Stomach smooth muscle (tissue), 2 donors: ENCODE data around the gene SLC25A29.

ENCODE experiments used
- H3K27ac ChIP-seq: one replicate; pipeline ENCODE4 v1.7.0; 2013; ENCODE audit warnings: mild to moderate bottlenecking, low read length, inconsistent platforms
- H3K27me3 ChIP-seq, 2 donors: one replicate each; pipeline ENCODE4 v1.7.0; 2013; ENCODE audit warnings: low read length in 2 of 2; ENCODE audit not compliant: insufficient read depth in 2 of 2, control insufficient read depth in 1 of 2
- H3K36me3 ChIP-seq, 2 donors: one replicate each; pipeline ENCODE4 v1.7.0; 2013; ENCODE audit warnings: low read length in 2 of 2; ENCODE audit not compliant: control insufficient read depth in 2 of 2, insufficient read depth in 2 of 2
- H3K4me1 ChIP-seq: one replicate; pipeline ENCODE4 v1.7.0; 2013; ENCODE audit warnings: low read length; ENCODE audit not compliant: control insufficient read depth, insufficient read depth
- H3K4me3 ChIP-seq, 2 donors: one replicate each; pipeline ENCODE4 v1.7.0; 2013; ENCODE audit warnings: low read length in 2 of 2
- H3K9ac ChIP-seq, 2 donors: one replicate each; pipeline ENCODE4 v1.7.0; 2013; ENCODE audit warnings: low read length in 2 of 2, mild to moderate bottlenecking in 1 of 2
- H3K9me3 ChIP-seq, 2 donors: one replicate each; pipeline ENCODE4 v1.7.0; 2013; ENCODE audit warnings: low read length in 2 of 2; ENCODE audit not compliant: control insufficient read depth in 2 of 2
- donor health status: healthy.
- donor health status: Pancreatic carcinoma.

Gene SLC25A29

DNA sequence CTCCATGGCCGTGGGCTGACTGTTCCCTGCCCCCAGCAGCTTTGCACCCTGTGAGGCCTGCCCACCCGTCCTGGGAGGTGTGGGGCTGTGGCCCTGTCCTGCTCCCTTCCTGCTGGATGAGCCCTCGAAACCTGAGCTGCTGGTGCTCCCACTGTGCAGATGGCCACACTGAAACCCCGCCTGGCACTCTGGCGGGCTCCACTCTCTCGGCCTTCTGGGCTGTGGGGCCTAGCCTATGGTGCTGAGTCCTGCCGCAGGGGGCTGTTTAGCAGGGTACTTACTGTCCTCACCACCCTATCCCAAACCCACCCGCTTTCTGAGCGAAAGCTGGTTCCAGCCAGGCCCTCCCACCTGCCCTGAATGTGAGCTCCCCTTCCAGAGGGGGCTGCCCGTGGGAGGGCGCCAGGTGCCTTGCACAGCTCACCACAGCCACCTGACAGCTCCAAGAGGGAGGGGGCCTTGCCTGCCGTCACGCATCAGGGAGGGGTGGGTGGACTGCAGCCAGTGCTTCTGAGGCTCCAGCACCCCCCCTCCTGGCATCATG lies 24.2 kb upstream of the SLC25A29 start:
- H3K27me3 ChIP-seq, result no peaks in the 10 kb centered on the region
- H3K9ac ChIP-seq, result no peak overlapping the region
- H3K36me3 ChIP-seq, result peaks cover 5 to 7% of the 10 kb centered on the region in 2 donors
- no peak overlapping the region for H3K27ac ChIP-seq
- H3K4me1 ChIP-seq, result no peaks in the 10 kb centered on the region
- no peaks in the 10 kb centered on the region for H3K9me3 ChIP-seq
- no peak overlapping the region for H3K4me3 ChIP-seq

DNA sequence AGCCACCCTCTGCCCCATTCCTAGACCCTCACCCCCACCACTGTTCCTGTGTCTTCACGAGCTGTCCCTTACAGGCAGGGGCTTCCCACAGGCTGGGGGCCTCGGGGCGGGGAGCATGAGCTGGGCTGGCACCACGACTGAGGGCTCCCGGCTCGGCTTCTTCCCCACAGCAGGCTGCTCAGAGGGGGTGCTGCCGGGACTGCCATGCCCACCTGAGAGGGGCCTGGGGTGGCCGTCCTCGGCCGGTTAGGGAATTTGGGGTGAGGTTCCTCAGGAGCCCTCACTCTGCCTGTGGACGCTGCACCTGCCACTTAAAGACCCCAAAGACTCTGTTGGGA lies 23.7 kb upstream of the SLC25A29 start:
- no peaks in the 10 kb centered on the region for H3K4me1 ChIP-seq
- no peak overlapping the region for H3K27ac ChIP-seq

DNA sequence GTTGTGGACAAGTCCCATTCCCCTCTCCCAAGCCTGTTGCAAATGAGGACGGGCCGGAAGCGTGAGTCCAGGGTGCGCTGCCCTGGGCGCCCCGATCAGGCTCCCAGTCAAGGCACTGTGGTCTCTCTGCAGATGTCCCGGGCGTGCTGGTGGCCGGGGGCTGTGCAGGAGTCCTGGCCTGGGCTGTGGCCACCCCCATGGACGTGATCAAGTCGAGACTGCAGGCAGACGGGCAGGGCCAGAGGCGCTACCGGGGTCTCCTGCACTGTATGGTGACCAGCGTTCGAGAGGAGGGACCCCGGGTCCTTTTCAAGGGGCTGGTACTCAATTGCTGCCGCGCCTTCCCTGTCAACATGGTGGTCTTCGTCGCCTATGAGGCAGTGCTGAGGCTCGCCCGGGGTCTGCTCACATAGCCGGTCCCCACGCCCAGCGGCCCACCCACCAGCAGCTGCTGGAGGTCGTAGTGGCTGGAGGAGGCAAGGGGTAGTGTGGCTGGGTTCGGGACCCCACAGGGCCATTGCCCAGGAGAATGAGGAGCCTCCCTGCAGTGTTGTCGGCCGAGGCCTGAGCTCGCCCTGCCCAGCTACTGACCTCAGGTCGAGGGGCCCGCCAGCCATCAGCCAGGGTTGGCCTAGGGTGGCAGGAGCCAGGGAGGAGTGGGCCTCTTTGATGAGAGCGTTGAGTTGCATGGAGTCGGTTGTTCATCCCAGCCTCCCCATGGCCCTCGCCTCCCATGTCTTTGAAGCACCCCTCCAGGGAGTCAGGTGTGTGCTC lies 23.2 kb upstream of the SLC25A29 start:
- Histone ChIP-seq H3K27ac (no peak overlapping the region), H3K4me1 (no peaks in the 10 kb centered on the region), H3K36me3 (peaks cover 2 to 3% of the 10 kb centered on the region in 2 donors), H3K9ac (no peak overlapping the region), H3K9me3 (no peaks in the 10 kb centered on the region), H3K27me3 (no peaks in the 10 kb centered on the region), H3K4me3 (no peak overlapping the region)

More for the DNA sequence above, 23.7 kb upstream of the SLC25A29 start:
- Histone ChIP-seq H3K27me3 (no peaks in the 10 kb centered on the region), H3K36me3 (peaks cover 4 to 6% of the 10 kb centered on the region in 2 donors), H3K4me3 (no peak overlapping the region), H3K9ac (no peak overlapping the region), H3K9me3 (no peaks in the 10 kb centered on the region)

DNA sequence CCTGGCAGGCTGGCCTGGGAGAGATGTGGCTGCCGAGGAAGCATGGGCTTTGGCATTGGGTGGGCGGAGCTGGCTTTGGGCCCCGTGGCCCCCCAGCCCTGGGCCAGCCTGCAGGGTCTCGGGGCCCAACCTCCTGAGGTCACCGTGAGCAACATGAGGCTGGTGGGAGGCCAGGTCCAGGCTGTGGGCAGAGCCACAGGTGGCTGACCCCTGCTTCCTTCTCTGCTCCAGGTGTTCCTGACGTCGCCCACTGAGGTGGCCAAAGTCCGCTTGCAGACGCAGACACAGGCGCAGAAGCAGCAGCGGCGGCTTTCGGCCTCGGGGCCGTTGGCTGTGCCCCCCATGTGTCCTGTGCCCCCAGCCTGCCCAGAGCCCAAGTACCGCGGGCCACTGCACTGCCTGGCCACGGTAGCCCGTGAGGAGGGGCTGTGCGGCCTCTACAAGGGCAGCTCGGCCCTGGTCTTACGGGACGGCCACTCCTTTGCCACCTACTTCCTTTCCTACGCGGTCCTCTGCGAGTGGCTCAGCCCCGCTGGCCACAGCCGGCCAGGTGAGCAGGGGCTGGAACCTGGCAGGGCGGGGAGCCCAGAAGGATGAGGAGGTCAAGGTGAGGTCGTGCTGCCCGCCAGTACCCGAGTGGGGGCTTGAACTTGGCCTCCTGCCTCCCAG lies 22.4 kb upstream of the SLC25A29 start:
- Histone ChIP-seq H3K9ac (no peak overlapping the region), H3K36me3 (peaks cover under 1 to 2% of the 10 kb centered on the region in 2 donors), H3K4me3 (no peak overlapping the region), H3K4me1 (no peaks in the 10 kb centered on the region), H3K9me3 (no peaks in the 10 kb centered on the region), H3K27me3 (no peaks in the 10 kb centered on the region), H3K27ac (no peak overlapping the region)

DNA sequence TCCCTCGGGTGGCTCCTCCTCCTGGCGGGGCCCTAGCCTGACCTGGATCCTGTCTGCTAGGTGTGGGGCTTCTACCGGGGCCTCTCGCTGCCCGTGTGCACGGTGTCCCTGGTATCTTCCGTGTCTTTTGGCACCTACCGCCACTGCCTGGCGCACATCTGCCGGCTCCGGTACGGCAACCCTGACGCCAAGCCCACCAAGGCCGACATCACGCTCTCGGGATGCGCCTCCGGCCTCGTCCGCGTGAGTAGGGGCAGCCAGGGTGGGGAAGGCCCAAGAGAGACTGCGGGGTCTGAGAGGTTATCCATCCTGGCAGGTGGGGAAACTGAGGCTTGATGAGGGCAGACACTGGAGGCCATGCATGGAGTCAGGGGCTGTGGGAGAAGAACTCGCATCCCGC lies 20.9 kb upstream of the SLC25A29 start:
- H3K27ac ChIP-seq, result no peak overlapping the region
- H3K4me3 ChIP-seq, result no peak overlapping the region
- H3K9ac ChIP-seq, result no peak overlapping the region
- H3K27me3 ChIP-seq, result no peaks in the 10 kb centered on the region
- no peaks in the 10 kb centered on the region for H3K36me3 ChIP-seq
- H3K4me1 ChIP-seq, result no peaks in the 10 kb centered on the region
- H3K9me3 ChIP-seq, result no peaks in the 10 kb centered on the region

GRCh38 chr14:100325958-100326357 lies 19.7 kb upstream of the SLC25A29 start:
- Histone ChIP-seq H3K27ac (no peak overlapping the region), H3K9ac (no peak overlapping the region)

GRCh38 chr14:100325231-100325632 lies 19.0 kb upstream of the SLC25A29 start:
- no peak overlapping the region for H3K9ac ChIP-seq
- no peaks in the 10 kb centered on the region for H3K36me3 ChIP-seq
- H3K9me3 ChIP-seq, result no peaks in the 10 kb centered on the region
- H3K27me3 ChIP-seq, result no peaks in the 10 kb centered on the region
- no peak overlapping the region for H3K4me3 ChIP-seq
- H3K27ac ChIP-seq, result no peak overlapping the region
- no peaks in the 10 kb centered on the region for H3K4me1 ChIP-seq

More at GRCh38 chr14:100325958-100326357, 19.7 kb upstream of the SLC25A29 start:
- Histone ChIP-seq H3K4me1 (no peaks in the 10 kb centered on the region), H3K36me3 (no peaks in the 10 kb centered on the region), H3K4me3 (no peak overlapping the region), H3K27me3 (no peaks in the 10 kb centered on the region), H3K9me3 (no peaks in the 10 kb centered on the region)

- no peak overlapping the region for H3K27ac ChIP-seq
- H3K4me3 ChIP-seq, result no peak overlapping the region
- no peaks in the 10 kb centered on the region for H3K27me3 ChIP-seq
- H3K4me1 ChIP-seq, result no peaks in the 10 kb centered on the region
- H3K9ac ChIP-seq, result no peak overlapping the region
- H3K36me3 ChIP-seq, result no peaks in the 10 kb centered on the region
- no peaks in the 10 kb centered on the region for H3K9me3 ChIP-seq
Observed at GRCh38 chr14:100323942-100324307, 17.7 kb upstream of the SLC25A29 start.

DNA sequence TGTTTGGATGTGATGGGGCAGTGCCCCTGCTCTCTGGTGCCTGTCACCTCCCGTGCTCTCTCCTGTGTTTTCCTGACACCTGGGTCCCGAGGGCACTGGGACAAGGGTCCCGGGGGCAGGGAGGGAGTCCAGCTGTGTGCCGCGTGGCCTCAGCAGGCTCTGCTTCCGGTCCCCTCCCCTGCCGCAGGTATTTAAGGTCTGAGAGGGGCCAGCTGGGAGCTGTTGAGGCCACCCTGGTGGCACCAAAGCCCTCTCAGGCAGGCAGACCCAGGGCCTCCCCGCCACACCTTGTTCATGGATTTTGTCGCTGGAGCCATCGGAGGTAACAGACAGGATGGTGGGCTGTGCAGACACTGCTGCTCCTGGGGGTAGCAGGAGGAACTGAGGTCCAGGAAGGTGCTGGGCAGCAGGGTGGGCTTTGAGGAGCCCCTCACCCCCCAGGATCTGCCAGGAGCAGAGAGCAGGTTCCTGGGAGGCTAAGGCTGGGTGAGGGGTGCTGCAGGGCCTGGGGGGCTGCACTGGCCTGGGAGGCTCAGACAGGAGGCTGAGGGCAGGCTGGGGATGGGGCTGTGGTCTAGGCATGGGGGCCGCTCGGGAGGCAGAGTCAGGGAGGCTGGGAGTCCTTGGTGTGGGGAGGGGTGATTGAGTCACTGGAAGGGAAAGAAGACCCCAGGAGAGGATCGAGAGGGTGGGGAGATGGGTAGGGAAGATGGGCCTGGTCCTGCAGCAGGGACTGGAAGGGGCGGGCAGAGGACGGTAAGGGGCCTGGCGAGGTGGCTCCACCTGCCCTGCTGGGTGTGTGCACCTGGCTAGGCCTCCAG lies 17.1 kb upstream of the SLC25A29 start, which contains the start of gene SLC25A47:
Gene SLC25A47, plus strand, starts transcription at position 219 of the 821 bp plus-strand sequence. Its CDS starts 76 bp downstream, at position 295.
- Histone ChIP-seq H3K4me1 (peaks cover 2% of the 10 kb centered on the region), H3K4me3 (no peak within 1 kb of the TSS), H3K27ac (no peak within 1 kb of the TSS), H3K9ac (no peak within 1 kb of the TSS), H3K36me3 (no peaks in the 10 kb centered on the region), H3K27me3 (no peaks in the 10 kb centered on the region), H3K9me3 (no peaks in the 10 kb centered on the region)

GRCh38 chr14:100322138-100322957 lies 16.1 kb upstream of the SLC25A29 start:
- H3K4me3 ChIP-seq, result no peak overlapping the region
- no peaks in the 10 kb centered on the region for H3K27me3 ChIP-seq
- peaks cover 4% of the 10 kb centered on the region for H3K4me1 ChIP-seq
- H3K9ac ChIP-seq, result no peak overlapping the region
- no peaks in the 10 kb centered on the region for H3K36me3 ChIP-seq
- H3K9me3 ChIP-seq, result no peaks in the 10 kb centered on the region
- no peak overlapping the region for H3K27ac ChIP-seq
